ENCODE measurements around the gene CDKN2C. TPM values are rescaled to one million over a fixed set of nuclear protein-coding genes. Genes with fewer than 3 reads are reported as not detected.
"Not testable (repeated sequence)": the region's sequence is repeated elsewhere in the genome, so short reads cannot be mapped to it uniquely, and the experiment has no call there.

The CDKN2C gene
- total RNA-seq, 4 donors from 2014 or later, result 3.9 to 16.3 (median 6.3) TPM

DNA sequence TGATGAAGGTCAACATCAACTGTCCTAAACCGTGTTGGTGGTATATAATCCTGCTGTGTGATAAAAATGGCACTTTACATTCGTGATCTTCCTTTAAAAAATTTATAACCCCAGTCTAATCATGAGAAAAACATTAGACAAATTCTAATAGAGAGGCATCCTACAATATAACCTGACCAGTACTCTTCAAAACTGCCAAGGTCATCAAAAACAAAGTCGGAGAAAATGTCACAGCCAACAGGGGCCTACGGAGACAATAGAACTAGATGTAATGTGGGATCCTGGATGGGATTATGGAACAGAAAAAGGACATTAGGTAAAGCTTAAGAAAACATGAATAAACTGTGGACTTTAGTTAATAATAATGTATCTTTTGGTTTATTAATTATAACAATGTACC lies 25.0 kb downstream of the CDKN2C start:
- H3K27ac ChIP-seq, result no peak overlapping the region
- in situ Hi-C loops (cut with MboI; ENCODE audit: low sequenced_read_pairs in 4 of 4), result loop anchor here in 1 of 4 donors (5.0 kb wide), 1 partner anchor 48 kb away; no protein-coding TSS in a partner anchor
- TF ChIP-seq POLR2A (IDR thresholded peaks at IDR 0.05) (no peak), CTCF (IDR thresholded peaks at IDR 0.05 in 4 of 5, conservative IDR thresholded peaks at IDR 0.05 in 1 of 5) (no peak)
- intact Hi-C loops (cut with DNase I; ENCODE audit: low total_unique reads), result no loop called here
- DNase-seq, result no peak
- H3K9me3 ChIP-seq, result no peaks in the 10 kb centered on the region
- no peak overlapping the region for H3K4me3 ChIP-seq
- no peaks in the 10 kb centered on the region for H3K27me3 ChIP-seq
- no peaks in the 10 kb centered on the region for H3K4me1 ChIP-seq
- H3K36me3 ChIP-seq, result no peaks in the 10 kb centered on the region
- ATAC-seq, result no peak

DNA sequence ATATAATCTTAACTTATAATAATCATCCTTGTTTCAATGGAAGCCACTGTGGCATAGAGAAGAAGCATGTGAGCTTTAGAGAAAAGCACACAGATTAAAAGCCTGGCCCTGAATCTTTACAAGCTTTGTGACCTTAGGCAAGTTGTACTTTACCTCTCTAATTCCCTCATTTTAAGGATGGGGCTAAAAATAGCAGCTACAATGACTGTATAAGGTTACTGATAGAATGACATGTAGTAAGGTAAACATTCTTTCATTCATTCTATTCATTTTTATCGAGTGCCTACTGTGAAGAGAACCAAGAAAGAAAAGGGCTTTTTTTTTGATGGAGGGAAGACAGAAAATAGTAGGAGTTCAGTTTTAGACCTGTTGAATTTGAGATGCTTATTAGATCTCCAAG lies 25.6 kb downstream of the CDKN2C start:
- TF ChIP-seq POLR2A (IDR thresholded peaks at IDR 0.05) (no peak), CTCF (IDR thresholded peaks at IDR 0.05 in 4 of 5, conservative IDR thresholded peaks at IDR 0.05 in 1 of 5) (no peak)
- Histone ChIP-seq H3K36me3 (no peaks in the 10 kb centered on the region), H3K27ac (no peak overlapping the region), H3K4me3 (no peak overlapping the region), H3K27me3 (no peaks in the 10 kb centered on the region), H3K4me1 (no peaks in the 10 kb centered on the region), H3K9me3 (no peaks in the 10 kb centered on the region)
- intact Hi-C loops (cut with DNase I; ENCODE audit: low total_unique reads), result no loop called here
- ATAC-seq (no peak), DNase-seq (no peak)
- in situ Hi-C loops (cut with MboI; ENCODE audit: low sequenced_read_pairs in 4 of 4), result loop anchor here in 1 of 4 donors (5.0 kb wide), 1 partner anchor 48 kb away; no protein-coding TSS in a partner anchor

DNA sequence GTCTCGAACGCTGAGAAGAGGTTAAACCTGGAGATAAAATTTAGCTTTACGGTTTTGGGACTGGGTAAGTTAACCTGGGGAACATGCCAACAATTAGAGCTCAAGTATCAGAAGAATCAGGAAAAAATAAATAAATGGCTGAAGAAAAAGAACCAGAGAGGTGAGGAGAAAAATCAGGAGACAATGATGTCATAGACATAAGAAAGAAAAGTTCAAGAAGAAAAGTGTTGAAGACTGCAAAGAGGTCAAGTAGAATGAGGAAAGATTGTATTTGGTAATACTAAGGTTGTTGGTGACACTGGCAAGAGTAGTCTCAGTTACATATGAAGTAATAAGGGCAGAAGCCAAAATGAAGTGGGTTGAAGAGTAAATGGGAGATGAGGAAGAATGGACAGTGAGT lies 26.0 kb downstream of the CDKN2C start:
- H3K4me3 ChIP-seq, result no peak overlapping the region
- ATAC-seq, result no peak
- TF ChIP-seq POLR2A (IDR thresholded peaks at IDR 0.05) (no peak), CTCF (IDR thresholded peaks at IDR 0.05 in 4 of 5, conservative IDR thresholded peaks at IDR 0.05 in 1 of 5) (no peak)
- H3K4me1 ChIP-seq, result no peaks in the 10 kb centered on the region
- H3K36me3 ChIP-seq, result no peaks in the 10 kb centered on the region
- H3K27ac ChIP-seq, result no peak overlapping the region
- in situ Hi-C loops (cut with MboI; ENCODE audit: low sequenced_read_pairs in 4 of 4), result loop anchor here in 1 of 4 donors (5.0 kb wide), 1 partner anchor 49 kb away; no protein-coding TSS in a partner anchor
- no peaks in the 10 kb centered on the region for H3K27me3 ChIP-seq
- DNase-seq, result no peak
- H3K9me3 ChIP-seq, result no peaks in the 10 kb centered on the region
- intact Hi-C loops (cut with DNase I; ENCODE audit: low total_unique reads), result no loop called here

- intact Hi-C loops (cut with DNase I; ENCODE audit: low total_unique reads); ATAC-seq: not testable (repeated sequence)
- in situ Hi-C loops (cut with MboI; ENCODE audit: low sequenced_read_pairs in 4 of 4), result loop anchor here in 1 of 4 donors (5.0 kb wide), 1 partner anchor 52 kb away; no protein-coding TSS in a partner anchor
Measured at GRCh38 chr1:50999375-50999774, 29.3 kb downstream of the CDKN2C start.

GRCh38 chr1:51000160-51000559 lies 30.1 kb downstream of the CDKN2C start:
- Histone ChIP-seq H3K27ac (no peak overlapping the region), H3K27me3 (no peaks in the 10 kb centered on the region), H3K4me1 (no peaks in the 10 kb centered on the region), H3K4me3 (no peak overlapping the region), H3K36me3 (no peaks in the 10 kb centered on the region), H3K9me3 (no peaks in the 10 kb centered on the region)
- no peak for DNase-seq
- intact Hi-C loops (cut with DNase I; ENCODE audit: low total_unique reads) (loop anchor here (10.0 kb wide), 1 partner anchor 75 kb away; no protein-coding TSS in a partner anchor), in situ Hi-C loops (cut with MboI; ENCODE audit: low sequenced_read_pairs in 4 of 4) (no loop called here)
- TF ChIP-seq CTCF (IDR thresholded peaks at IDR 0.05 in 4 of 5, conservative IDR thresholded peaks at IDR 0.05 in 1 of 5), result no peak
- TF ChIP-seq POLR2A (IDR thresholded peaks at IDR 0.05), result no peak
- no peak for ATAC-seq

More at GRCh38 chr1:50999375-50999774, 29.3 kb downstream of the CDKN2C start:
- not testable (repeated sequence) for DNase-seq, H3K4me1 ChIP-seq, H3K9me3 ChIP-seq, H3K4me3 ChIP-seq, H3K27me3 ChIP-seq, H3K27ac ChIP-seq, H3K36me3 ChIP-seq
